ENCODE results near the gene CD160.

Gene CD160

DNA sequence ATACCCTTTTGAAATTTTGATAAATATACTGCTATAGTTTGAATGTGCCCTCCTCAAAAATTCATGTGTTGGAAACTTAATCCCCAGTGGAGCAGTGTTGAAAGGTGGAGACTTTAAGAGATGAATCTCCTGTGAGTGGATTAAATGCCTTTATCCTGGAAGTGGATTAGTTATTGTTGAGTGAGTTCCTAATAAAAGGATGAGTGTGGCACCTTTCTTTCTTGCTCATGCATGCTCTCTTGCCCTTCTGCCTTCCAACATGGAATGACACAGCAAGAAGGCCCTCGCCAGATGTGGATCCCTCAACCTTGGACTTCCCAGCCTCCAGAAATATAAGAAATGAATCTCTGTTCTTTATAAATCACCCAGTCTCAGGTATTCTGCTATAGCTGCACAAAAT, 51.8 kb downstream of the CD160 start:
- peaks cover 1% of the 10 kb centered on the region; the same call in 1 of the 2 replicates for H3K36me3 ChIP-seq (ENCODE audit: control insufficient read depth, insufficient read depth, low read length)

DNA sequence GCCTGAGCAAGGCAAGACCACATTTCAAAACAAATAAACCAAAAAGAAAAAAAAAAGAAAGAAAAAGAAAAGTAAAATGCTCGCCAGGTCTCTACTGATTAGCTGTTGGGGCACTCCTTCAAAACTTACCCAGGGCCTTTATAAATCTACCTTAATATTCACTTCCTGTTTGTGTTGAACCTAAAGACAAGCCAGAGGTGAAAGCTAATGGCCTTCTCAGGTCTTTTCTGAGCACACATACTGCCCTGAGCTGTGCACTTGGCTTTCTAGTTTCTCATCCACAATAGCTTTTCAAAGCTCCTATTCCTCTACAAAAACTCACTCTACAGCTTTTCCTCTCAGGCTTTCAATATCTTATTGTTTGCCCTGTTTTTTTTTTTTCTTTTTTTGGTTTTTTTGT, 54.1 kb downstream of the CD160 start:
- TF ChIP-seq CTCF (IDR thresholded peaks at IDR 0.05; ENCODE audit: insufficient read depth, low read length, poor library complexity, severe bottlenecking) = no peak
- Histone ChIP-seq H3K36me3 (ENCODE audit: control insufficient read depth, insufficient read depth, low read length) (peaks cover 1% of the 10 kb centered on the region; the same call in 1 of the 2 replicates), H3K27me3 (replicated peaks; ENCODE audit: control insufficient read depth, insufficient read depth, low read length) (no peaks in the 10 kb centered on the region), H3K4me3 (replicated peaks; ENCODE audit: low read depth, low read length) (no peak overlapping the region)
- no peak for DNase-seq (ENCODE audit: extremely low read depth, insufficient read length)

More for the DNA sequence above, 51.8 kb downstream of the CD160 start:
- no peak for DNase-seq (ENCODE audit: extremely low read depth, insufficient read length)
- Histone ChIP-seq H3K27me3 (replicated peaks; ENCODE audit: control insufficient read depth, insufficient read depth, low read length) (no peaks in the 10 kb centered on the region), H3K4me3 (replicated peaks; ENCODE audit: low read depth, low read length) (no peak overlapping the region)
- TF ChIP-seq CTCF (IDR thresholded peaks at IDR 0.05; ENCODE audit: insufficient read depth, low read length, poor library complexity, severe bottlenecking) = no peak

GRCh38 chr1:145777357-145778145, 58.3 kb downstream of the CD160 start:
- DNase-seq (ENCODE audit: extremely low read depth, insufficient read length) = no peak
- TF ChIP-seq CTCF (IDR thresholded peaks at IDR 0.05; ENCODE audit: insufficient read depth, low read length, poor library complexity, severe bottlenecking) = no peak
- Histone ChIP-seq H3K4me3 (replicated peaks; ENCODE audit: low read depth, low read length) (no peak overlapping the region), H3K27me3 (replicated peaks; ENCODE audit: control insufficient read depth, insufficient read depth, low read length) (no peaks in the 10 kb centered on the region), H3K36me3 (ENCODE audit: control insufficient read depth, insufficient read depth, low read length) (no peaks in the 10 kb centered on the region)

- H3K27me3 ChIP-seq (replicated peaks; ENCODE audit: control insufficient read depth, insufficient read depth, low read length) = no peaks in the 10 kb centered on the region
- no peak for DNase-seq (ENCODE audit: extremely low read depth, insufficient read length)
Observed at GRCh38 chr1:145778146-145778540, 58.8 kb downstream of the CD160 start.

DNA sequence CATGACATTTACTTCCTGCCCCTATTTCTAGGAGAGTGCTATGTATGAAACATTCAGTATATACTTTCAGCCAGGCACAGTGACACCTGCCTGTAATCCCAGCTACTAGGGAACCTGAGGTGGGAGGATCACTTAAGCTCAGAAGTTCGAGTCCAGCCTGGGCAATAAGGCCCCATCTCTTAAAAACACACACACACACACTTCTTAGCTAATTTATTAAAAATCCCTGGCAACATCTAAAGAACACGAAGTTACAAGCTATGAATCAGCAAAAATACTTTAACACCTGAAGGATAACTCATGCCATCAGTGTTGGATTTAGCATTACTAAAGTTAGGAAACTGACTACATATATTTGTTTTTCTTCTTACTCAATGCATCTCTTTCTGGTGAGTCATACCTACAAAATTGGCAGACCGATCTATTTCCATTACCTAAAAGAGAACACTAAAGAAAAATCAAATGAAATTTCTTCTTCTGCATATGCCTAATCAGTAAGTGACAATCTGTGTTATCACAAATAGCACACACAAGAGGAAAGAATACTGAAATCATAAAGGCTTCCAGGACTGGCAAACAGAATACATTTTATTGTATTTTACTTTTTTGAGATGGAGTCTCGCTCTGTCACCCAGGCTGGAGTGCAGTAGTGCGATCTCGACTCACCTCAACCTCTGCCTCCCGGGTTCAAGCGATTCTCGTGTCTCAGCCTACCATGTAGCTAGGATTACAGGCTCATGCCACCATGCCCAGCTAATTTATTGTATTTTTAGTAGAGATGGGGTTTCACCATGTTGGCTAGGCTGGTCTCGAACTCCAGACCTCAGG, 63.2 kb downstream of the CD160 start:
- DNase-seq (ENCODE audit: extremely low read depth, insufficient read length) = no peak

More at GRCh38 chr1:145778146-145778540, 58.8 kb downstream of the CD160 start:
- TF ChIP-seq CTCF (IDR thresholded peaks at IDR 0.05; ENCODE audit: insufficient read depth, low read length, poor library complexity, severe bottlenecking) = no peak
- Histone ChIP-seq H3K4me3 (replicated peaks; ENCODE audit: low read depth, low read length) (no peak overlapping the region), H3K36me3 (ENCODE audit: control insufficient read depth, insufficient read depth, low read length) (no peaks in the 10 kb centered on the region)

More for the DNA sequence above, 63.2 kb downstream of the CD160 start:
- no peaks in the 10 kb centered on the region for H3K27me3 ChIP-seq (replicated peaks; ENCODE audit: control insufficient read depth, insufficient read depth, low read length)
- TF ChIP-seq CTCF (IDR thresholded peaks at IDR 0.05; ENCODE audit: insufficient read depth, low read length, poor library complexity, severe bottlenecking) = no peak
- no peak overlapping the region for H3K4me3 ChIP-seq (replicated peaks; ENCODE audit: low read depth, low read length)
- H3K36me3 ChIP-seq (ENCODE audit: control insufficient read depth, insufficient read depth, low read length) = no peaks in the 10 kb centered on the region; the same call in 1 of the 2 replicates

Measured in GM06990 (cell line).